HG03175 (cell line): ENCODE results near the gene UGT1A8.
"Not testable (repeated sequence)": the region's sequence is repeated elsewhere in the genome, so short reads cannot be mapped to it uniquely, and the experiment has no call there.

ENCODE experiments used
- ATAC-seq: cut with Tn5 transposase; IDR thresholded peaks from one replicate; pipeline ENCODE4 v1.9.1; 2021; ENCODE audit warnings: mild to moderate bottlenecking, moderate library complexity; ENCODE audit not compliant: unreplicated experiment

The UGT1A8 gene

DNA sequence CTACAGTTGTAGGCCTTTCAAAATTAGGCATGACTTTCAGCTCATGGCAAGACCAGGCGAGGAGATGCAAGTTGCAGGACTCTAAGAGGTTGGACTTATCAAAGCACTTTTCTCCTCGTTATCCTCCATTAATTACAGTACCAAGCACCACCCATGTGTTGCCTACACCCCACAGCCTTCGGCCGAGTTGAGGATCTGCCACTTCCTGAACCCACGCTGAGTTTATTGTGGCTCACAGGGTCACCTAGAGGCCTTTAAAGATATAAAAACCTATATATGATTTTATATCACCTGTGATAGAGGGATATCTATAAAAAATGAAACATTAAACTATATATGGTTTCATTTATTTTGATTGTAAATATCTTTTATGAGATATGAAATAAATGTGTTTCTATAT, 21.4 kb downstream of the UGT1A8 start:
- ATAC-seq: no peak

DNA sequence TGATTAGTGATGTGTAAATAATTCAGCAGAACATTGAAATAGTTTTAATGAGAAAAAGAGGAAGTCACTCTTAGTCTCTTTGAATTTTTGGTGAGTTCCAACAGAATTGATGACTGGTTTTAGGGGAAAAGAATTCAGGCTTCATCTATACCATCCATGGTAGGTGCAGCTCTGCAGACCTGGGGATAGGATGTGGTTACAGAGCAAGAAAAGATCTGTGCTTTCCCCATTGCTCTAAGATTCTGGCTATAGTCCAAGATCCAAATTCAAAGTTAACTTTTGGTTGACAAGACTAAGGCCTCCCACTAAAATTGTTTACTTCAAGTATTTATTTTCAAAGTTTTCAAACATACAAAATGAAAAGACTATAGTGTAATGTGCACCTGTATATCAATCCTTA, 22.4 kb downstream of the UGT1A8 start:
- ATAC-seq: no peak

DNA sequence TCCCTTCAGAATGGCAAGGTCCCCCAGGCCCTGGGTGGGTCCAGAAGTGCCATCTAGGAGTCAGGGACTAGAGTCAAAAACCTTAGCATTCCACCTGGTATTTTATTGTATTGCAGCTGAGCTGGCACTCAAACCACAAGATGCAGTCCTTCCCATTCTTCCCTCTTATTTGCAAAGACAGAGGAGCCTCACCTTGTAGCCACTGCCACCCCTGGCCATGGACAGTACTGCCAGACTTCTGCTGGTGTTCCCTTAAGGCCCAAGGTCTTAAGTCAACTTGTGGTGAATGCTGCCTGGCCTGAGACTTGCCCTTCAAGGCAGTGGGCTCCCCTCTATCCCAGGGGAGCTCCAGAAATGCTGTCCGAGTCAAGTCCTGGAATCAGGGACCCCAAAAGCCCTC, 25.7 kb downstream of the UGT1A8 start:
- ATAC-seq: no peak

DNA sequence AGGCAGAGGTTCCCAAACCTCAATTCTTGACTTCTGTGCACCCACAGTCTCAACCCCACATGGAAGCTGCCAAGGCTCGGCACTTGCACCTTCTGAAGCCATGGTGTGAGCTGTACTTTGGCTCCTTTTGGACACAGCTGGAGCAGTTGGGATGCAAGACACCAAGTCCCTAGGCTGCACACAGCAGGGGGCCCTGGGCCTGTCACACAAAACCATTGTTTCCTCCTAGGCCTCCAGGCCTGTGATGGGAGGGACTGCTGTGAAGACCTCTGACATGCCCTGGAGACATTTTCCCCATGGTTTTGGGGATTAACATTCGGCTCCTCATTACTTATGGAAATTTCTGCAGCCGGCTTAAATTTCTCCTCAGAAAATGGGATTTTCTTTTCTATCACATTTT, 28.6 kb downstream of the UGT1A8 start:
- ATAC-seq: not testable (repeated sequence)

DNA sequence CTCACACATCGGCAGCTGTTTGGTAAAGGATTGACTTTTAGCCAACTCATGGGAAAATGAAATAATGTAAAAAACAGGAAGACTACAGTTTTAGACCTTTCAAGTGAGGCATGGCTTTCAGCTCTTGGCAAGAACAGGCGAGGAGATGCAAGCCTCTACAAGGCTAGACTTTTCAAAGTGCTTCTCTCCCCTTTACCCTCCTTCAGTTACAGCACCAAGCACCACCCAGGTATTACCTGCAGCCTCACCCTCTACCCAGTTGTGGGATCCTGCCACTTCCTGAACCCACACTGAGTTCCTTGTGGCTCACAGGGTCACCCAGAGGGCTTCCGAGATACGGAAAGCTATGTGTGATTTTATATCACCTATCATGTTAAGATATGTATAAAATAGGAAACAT, 33.5 kb downstream of the UGT1A8 start:
- ATAC-seq: no peak

DNA sequence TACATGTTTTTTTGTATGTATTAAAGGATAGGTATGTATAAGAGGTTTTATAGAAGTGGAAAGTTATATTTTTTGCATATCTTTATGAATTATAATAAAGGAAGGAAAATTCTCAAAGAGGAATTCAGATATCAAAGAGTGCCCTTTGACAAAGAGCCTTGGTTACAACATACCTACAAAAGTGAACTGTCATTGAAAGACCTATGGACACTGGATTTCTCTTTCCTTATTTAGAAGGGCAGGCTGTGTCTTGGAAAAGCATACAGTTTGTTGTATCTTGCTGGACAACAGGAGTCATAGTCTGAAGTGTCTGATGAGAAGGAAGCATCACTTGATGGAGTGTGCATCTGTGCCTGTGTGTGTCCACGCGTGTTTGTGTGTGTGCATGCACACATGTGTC, 34.0 kb downstream of the UGT1A8 start:
- no peak for ATAC-seq

DNA sequence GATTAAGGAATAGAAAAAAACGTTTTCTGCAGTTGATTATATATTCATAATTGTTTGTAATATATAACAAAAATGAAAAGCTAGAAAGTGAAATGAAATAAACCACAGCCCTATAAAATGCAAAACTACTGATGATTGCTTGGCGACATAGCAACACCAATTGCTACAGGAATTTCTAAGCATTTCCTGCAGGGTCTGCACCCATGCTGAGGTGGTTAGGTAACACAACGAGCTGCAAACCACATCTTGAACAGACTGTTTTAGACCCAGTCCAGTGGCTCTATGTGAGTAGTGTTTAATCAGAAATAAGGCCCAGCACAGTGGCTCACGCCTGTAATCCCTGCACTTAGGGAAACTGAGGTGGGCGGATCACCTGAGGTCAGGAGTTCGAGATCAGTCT, 37.1 kb downstream of the UGT1A8 start:
- no peak for ATAC-seq

DNA sequence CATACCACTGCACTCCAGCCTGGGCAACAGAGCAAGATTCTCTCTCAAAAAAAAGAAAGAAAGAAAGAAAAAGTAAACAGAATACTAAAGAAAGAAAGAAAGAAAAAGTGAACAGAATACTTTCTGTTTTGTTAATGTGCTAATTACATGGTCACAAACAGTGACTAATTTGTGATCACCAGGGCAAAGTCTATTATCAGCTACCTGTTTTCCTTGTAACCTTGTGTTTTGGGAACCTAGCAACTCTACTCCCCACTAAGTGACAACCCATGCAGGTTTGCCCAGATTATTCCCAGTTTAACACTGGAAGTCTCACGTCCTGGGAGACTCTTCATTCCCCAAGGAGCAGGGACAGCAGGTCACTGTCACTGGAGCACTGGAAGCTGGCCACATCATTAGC, 37.6 kb downstream of the UGT1A8 start:
- no peak for ATAC-seq

DNA sequence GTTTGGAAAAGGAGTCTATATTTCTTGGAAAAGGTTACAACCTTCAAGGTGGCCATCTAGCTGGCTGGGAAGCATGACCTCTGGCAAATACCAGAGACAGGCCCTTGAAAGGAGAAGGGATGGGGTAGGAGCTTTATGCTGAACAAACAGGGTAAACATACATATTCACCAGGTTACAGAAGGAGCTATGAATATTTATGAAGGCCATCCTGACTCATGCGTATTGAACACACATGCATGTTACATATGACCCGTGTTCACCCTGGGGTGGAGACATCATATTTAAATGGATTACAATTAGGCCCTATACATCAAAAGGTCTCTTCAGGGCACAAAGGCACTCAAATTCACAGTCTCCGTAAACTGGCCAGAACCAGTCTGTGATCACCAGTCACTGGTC, 38.5 kb downstream of the UGT1A8 start:
- not testable (repeated sequence) for ATAC-seq

DNA sequence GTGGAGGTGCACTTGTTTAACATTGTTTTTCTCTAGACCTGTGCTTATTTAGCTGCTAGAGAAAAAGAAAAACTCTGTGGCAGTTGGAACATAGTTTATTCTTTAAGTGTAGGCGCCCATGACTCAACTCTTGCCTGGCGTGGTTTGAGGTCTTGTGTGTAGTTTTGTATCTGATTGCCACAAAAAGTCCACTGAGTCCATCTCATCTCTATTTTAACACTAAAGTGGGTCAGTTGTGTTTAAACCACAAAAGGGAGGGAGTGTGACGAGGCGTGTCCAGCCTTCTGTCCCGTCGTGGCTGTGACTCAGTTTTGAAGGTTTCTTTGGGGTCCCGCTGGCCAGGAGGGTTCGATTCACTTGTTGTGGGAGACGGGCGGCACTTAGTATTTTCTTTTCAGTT, 39.0 kb downstream of the UGT1A8 start:
- ATAC-seq: no peak

DNA sequence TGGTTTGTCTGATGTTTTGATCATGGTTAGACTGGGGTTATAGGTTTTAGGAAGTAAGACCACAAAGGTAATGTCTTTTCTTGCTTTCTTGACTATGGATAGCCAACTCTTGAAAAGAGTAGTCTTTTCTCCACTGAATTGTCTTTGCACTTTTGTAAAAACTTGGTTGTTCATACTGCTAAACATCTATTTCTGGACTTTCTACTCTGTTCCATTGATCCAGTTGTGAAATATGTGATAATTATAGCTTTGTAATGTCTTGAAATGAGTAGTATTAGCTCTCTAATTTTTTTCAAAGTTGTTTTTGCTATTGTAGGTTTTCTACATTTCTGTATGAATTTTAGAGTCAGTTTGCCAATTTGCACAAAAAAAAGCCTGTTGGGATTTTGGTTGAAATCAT, 41.2 kb downstream of the UGT1A8 start:
- no peak for ATAC-seq

DNA sequence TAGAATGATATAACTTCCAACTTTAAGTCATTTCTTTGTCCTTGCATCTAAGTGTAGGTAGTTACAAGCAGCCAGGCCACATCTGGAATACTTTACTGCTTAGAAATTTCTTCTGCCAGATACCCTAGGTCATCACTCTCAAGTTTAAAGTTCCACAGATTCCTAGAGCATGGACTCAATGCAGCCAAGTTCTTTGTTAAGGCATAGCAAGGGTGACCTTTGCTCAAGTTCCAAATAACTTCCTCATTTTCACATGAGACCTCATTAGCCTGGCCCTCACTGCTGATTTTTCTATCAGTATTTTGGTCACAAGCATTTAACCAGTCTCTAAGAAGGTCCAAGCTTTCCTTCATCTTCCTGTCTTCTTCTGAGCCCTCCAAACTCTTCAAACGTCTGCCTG, 46.5 kb downstream of the UGT1A8 start:
- ATAC-seq: no peak

DNA sequence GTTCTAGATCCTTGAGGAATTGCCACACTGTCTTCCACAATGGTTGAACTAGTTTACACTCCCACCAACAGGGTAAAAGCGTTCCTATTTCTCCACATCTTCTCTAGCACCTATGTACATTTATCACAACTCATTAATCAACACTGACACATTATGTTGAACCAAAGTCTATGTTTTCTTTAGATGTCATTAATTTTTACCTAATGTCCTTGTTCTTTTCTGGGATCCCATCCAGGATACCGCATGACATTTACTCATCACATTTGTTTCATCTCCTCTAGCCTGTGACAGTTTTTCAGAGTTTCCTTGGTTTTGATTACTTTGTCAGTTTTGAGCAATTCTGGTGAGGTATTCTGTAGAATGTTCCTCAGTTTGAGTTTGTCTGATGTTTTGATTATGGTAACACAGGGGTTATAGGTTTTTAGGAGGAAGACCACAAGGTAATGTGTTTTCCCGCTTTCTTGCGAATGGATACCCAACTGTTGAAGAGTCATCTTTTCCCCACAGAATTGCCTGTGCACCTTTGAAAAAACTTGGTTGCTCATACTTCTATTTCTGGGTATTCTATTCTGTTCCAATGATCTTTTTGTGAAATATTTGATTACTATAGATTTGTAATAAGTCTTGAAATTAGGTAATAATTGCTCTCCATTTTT, 51.3 kb downstream of the UGT1A8 start:
- no peak for ATAC-seq

DNA sequence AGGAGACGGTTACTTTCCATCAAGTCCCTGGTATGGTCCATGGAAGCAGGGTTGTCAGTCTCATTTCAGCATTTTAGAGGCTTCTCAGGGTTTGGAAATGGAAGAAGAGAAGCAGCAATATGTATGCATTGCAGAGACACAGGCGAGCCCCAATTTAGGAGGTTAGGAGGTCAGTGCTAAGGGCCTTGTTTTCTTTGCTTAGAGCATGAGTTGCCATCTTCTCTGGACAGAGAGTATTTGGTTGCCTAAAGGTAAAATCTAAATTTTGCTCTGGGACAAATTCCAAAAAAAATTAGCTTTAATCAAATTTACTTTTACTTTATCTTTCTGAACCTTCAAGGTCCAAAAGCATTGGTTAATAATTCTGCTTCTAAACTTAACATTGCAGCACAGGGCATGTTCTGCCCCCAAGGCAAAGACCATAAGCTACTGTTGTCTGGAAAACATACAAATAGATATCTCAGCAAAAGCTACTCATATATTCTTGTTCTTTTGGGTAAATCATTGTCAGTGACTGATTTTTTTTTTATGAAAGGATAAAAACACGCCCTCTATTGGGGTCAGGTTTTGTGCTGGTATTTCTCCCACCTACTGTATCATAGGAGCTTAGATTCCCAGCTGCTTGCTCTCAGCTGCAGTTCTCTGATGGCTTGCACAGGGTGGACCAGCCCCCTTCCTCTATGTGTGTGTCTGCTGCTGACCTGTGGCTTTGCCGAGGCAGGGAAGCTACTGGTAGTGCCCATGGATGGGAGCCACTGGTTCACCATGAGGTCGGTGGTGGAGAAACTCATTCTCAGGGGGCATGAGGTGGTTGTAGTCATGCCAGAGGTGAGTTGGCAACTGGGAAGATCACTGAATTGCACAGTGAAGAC, 54.1 kb downstream of the UGT1A8 start, which contains the start of gene UGT1A9:
Gene UGT1A9, plus strand, starts transcription at position 609 of the 872 bp plus-strand sequence. Its CDS starts 37 bp downstream, at position 646.
- ATAC-seq: no peak

DNA sequence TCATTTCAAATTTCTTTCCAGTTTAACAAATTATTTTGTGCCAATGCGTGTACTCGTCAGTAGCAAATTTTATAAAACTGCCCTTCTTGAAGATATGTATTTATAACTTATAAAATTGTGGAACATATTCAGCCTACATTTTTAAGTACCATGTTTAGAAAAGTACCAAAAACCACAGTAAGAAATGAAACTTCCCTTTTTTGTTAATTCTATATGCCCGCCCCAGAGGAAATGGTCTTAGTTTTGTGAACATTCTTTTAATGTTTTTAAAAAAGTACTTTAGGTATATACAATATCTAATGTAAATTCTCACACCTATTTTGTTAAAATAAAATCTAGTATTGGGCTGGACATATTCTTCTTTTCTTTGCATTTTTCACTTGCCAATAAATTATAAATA, 55.5 kb downstream of the UGT1A8 start:
- no peak for ATAC-seq

DNA sequence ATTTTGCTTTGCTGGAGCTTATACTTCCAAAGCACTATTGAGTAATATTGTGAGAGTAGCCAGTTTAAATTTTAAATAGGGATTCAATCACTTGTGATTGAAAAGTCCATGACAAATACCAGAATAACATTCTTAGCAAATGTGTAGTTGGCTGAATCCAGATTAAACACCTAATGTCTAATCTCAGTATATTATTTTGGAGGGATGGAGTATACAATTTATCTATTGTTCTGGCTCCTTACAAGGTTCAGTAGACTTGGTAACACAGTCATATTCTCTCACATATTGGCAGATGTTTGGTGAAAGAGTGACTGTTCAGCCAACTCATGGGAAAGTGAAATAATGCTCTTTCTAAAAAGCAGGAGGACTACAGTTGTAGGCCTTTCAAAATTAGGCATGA, 56.5 kb downstream of the UGT1A8 start:
- ATAC-seq: no peak

DNA sequence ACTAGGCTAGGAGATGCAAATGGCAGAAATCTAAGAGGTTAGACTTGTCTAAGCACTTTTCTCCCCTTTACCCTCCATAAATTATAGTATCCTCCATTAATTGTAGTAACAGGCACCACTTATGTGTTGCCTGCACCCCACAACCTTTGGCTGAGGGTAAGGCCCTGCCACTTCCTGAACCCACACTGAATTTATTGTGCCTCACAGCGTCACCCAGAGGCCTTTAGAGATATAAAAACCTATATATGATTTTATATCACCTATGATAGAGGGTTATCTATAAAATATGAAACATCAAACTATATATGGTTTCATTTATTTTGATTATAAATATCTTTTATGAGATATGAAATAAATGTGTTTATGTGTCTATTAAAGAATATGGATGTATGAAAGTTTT, 56.9 kb downstream of the UGT1A8 start:
- no peak for ATAC-seq

DNA sequence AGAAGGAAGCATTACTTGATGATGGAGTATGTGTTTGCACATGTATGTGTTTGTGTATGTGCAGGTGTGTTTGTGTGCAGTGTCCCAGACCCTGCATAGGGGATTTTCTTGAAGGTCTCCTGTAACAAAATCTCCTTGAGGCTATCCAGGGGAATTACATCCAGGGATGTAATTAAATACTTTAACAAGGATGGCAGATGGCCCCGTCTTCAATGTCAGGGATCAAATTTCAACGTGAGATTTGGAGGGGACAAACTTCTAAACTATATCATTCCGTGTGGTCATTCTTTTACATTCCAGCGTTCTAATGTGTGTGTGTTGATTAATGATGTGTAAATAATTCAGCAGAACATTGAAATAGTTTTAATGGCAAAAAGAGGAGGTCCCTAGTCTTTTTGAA, 57.6 kb downstream of the UGT1A8 start:
- ATAC-seq: no peak

DNA sequence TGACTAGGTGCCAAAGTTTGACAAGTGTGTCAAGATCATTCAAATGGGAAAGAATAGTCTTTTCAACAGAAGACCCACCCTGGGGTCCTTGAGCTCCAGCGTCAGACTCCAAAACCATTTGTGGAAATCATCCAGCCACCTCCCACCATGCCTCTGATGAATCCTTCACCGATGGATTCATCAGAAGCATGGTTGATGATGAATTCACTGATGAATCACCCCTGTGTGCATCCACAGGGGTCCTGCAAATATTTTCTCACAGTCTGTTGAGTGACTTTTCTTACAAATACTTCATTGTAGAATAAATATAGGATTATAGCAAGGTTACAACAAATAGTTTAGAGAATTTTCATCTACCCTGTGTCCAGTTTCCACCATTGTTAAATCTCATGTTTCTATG, 58.6 kb downstream of the UGT1A8 start:
- no peak for ATAC-seq

DNA sequence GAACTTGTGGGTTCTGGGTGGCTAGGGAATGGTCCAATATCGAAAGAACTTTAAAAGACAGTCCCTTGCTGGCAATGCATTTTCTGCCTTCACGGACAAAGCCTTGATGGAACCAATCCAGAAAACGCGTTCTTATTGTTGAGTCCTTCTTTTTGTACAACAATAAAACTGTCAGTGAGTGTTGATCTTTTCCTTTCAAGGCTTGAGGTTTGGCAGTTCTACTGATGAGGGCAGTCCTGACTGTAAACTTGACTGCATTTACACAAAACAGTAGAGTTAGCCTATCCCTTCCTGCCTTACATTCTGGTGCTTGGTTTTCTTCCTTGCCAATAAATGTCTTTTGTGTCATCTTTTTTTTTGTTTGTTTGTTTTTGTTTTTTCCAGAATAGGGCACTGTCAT, 61.8 kb downstream of the UGT1A8 start:
- ATAC-seq: no peak

DNA sequence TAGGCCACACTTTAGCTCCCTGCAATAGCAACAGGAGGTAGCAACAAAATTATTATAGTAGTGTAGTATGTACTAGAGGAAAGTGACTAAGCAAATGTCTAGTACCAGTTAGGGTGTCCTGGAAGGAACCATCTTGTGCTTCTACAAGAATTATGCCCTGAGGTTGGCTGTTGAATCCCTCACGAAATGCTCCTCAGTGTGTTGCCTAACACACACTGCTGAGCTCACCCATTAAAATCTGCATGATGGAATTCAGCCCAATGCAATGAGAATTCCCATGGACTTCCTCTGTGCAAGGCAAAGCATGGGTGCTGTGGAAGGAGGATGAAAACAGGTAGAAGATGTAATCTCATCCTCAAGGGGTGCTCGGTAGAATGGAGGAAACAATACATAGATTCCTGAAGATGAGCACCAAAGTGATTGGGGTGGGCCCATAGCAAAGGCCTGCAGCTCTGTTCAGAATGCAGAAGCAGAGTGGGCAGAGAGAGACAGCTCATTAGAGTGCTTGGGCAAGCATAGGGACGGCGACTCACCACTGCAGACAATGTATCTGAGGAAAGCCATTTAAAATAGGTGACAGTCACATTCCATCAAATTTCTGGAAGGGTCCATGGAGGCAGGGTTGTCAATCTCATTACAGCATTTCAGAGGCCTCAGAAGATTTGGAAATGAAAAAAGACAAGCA, 63.1 kb downstream of the UGT1A8 start:
- ATAC-seq: no peak
